Medulla oblongata (tissue), 1 donor: Measurements from ENCODE around the gene ANO5.
A peak's percentile ranks its signal among the peaks of the same experiment; 100 is the strongest.
"Not testable (repeated sequence)": the region's sequence is repeated elsewhere in the genome, so short reads cannot be mapped to it uniquely, and the experiment has no call there.

ENCODE experiments used
- DNase-seq: peaks from one replicate; pipeline ENCODE4 v3.0.0-alpha.2; 2015; ENCODE audit errors: extremely low spot score

ANO5 gene

DNA sequence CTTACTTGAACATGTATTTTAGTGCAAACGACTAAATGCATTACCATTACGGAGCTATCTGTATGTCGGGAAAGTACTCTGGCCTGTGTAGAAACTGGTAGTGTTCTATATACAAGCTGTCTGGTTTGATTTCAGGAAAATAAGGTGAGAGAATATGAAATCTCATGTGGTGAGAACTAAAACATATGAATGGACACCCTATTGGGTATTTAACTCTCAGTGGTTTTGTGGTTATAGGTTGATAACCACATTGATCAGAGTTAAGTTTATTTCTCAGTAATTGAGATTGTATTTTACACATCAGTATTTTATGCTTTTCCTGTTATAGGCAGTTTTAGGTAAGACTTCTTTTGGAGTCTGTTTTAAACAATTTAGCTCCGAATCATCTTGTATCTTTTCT, 10.4 kb downstream of the ANO5 start:
- no peak for DNase-seq

DNA sequence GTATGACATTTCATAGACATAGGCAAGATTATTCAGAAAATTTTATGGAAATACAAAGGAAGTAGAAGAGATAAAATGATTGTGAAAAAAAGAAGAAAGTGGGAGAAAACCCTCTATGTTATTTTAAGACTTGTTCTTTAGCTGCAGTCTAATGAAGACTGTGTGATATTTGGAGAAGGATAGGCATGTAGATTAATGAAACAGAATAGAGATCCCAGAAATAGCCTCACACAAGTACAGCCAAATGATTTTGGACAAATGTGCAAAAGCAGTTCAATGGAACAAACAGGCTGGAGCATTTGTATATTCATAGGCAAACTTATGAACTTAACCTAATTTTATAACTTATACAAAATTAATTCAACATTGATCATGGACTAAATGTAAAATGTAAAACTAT, 14.3 kb downstream of the ANO5 start:
- no peak for DNase-seq

DNA sequence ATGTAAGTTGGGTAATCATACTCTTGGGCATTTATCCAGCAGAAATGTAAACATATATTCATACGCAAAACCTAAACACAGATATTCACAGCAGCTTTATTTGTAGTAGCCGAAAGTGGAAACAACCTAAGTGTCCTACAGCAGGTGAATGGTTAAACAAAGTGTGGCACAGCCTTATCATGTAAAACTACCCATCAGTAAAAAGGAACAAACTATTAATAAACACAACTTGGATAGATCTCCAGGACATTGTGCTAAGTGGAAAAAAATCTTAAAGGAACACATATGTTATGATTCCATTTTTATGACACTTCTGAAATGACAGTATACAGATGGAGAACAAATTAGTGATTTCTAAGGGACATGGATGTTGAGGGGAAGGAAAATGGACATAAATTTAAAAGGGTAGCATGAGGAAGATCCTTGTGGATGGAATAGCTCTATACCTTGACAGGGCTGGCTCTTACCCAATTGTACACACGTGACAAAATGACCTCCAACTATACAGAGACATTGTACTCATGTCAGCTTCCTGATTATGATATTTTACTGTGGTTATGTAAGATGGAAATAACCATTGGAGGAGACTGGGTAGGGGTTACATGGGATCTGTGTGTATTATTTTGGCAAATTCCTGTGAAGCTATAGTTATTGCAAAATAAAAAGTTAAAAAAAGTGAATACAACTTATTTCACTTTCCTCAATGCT, 15.4 kb downstream of the ANO5 start:
- DNase-seq: no peak

DNA sequence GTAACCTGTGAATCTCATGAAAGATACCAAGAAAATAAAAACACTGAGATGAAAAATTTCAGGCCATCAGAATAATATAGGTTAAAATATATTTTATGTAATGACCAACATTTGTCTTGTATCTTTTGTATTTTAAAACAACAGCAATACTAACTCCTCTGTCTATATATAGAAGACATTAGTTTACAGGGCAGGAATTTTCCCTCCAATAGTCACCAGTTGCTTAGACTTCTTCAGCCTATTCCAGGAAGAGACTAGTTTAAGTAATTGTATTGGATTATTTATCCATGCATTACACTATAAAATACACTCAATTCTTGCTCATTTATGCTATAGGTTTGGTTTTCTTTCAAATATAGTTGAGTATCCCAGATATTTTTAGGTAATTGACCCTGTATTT, 24.1 kb downstream of the ANO5 start:
- DNase-seq: no peak

DNA sequence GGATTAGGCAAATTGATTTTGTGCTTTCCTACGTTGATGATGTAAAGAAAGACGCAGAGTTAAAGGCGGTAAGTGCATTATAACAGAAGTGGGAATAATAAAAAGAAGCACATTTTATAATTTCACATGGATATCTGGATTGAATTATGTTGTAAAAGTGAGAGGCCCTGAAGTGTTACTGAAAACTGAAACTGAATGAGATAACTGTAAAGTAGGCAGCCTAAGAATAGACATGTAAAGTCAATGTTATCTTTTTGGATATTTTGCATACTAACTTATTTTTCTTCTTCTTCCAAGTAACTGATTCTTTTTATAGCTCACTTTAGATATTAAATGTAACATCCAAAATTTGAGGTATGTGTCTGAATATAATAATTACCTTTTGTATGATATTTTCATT, 28.3 kb downstream of the ANO5 start:
- no peak for DNase-seq

DNA sequence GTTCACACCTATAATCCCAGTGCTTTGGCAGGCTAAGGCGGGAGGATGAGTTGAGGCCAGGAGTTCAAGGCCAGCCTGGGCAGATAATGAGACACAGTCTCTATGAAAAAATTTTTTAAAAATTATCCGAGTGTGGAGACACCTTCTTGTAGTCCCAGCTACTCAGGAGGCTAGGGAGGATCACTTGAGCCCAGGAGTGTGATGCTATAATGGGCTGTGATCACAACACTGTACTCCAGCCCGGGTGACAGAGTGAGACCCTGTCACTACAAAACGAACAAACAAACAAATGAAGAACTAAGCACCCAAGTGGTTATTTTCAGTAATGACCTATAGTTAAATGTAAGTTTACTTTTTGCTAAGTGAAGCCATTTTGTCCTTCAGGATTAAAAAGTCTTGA, 32.3 kb downstream of the ANO5 start:
- DNase-seq: no peak

DNA sequence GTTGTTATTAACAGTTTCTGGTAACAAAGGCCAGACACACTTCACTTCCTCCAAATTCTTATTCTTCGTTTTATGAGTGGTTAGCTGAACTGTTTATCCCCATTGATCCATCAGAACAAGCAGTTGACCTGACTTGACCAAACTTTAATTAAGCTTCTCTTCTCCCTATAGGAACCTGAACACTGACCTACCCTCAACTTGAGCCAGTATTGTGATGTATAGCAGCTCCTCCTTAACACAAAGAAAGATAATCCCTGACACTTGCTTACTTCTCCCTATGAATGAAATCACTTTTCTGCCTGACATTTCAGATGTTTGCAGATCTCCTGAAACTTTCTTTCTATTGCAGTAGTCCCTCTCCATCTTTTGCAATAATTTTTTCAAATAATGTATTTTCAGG, 41.9 kb downstream of the ANO5 start:
- DNase-seq: no peak

DNA sequence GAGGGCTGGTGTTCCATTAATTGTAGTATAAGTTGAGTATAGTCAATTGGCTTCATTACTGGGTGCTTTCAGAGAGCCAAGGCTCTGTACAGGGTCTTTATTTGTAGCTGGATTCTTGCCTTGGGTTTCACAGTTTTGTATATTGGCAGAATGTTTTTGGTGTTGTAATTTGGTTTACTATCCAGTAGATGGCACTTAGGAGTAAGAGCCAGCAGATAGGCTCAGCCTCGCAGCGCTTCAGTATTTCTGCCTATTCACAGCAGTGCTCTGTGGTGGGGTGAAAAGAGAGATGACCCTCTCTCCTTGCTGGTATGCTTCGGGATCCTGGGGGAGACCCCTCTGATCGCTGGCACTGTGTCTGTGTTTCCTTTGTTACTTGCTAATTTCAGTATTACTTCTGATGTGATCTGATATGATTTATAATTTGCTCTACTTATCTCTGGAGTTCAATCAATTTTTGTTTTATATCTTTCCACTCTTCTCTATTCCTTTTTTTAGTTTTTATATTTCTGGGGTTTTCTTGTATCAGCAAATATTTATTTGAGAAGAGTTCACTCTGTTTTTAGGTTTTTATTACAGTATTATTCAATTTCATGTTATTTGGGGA, 52.2 kb downstream of the ANO5 start:
- peak; percentile 48 for DNase-seq

DNA sequence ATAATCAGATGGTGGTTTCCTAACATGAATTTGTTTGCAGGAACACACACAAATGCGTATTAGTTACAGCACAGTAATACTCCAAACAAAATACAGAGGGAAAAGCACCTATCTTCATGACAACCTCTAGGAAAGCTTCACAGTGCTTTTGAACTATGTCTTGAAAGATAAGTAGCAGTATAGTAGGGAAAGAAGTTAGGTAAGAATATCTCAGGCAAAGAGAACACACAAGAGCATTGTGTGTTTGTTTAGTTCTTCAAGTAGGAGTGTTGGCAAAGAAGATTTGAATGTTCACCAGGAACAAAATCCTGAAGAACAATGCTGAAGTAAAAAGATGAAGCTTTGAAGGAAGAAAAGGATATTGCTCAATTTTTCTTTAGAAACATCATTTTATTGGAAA, 54.1 kb downstream of the ANO5 start:
- DNase-seq: no peak

DNA sequence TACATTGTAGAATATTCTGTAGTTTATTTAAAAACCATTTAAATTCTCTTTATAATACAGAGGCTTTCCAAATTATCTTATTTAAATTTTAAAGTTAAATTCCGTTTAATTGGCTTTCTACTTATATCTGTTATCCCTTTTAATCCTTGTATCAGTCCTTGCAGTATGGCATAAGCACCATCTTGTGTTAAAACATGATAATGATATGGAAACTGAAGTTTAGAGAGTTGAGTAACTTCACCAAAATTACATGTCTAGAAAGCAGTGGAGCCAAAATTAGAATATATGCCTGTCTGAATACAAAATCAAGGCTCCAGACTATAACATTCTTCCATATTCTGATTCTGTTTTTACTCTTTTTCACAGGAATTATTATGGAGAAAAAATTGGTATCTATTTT, 57.0 kb downstream of the ANO5 start:
- no peak for DNase-seq

DNA sequence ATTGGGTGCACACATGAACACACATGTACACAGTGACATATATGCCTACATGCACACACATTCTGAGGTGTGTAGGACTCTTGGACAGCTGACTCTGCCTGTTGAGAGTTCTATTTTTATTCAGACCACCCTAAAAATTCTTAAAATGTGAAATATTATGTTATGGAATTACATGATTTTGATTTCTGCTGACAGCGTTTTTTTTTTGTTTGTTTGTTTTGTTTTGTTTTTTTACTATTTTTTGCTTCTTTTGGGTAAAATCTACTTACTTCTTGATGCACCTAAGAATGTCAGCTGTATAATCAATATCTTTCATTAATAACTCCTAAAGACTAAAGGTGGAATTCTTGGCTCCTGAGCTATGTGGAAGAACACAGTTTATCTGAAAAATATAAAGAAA, 64.0 kb downstream of the ANO5 start:
- DNase-seq: no peak

DNA sequence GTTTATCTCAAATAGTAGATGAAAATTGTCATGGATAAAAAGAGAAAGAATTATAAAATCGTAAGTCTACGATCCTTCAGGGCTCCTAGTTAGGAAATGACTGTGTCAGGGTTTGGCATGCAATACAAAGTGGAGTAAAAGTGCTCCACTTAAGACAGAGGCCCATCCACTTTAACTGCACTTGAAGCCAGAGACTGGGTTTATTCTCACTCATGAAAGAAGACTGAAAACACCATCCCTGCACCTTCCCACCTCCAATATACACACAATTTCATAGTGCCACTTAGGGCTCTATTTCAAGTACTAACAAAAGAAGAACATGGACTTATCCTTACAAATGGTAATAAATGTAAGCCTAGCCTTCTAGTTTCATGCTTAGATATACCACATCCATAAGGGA, 70.7 kb downstream of the ANO5 start:
- DNase-seq: no peak

DNA sequence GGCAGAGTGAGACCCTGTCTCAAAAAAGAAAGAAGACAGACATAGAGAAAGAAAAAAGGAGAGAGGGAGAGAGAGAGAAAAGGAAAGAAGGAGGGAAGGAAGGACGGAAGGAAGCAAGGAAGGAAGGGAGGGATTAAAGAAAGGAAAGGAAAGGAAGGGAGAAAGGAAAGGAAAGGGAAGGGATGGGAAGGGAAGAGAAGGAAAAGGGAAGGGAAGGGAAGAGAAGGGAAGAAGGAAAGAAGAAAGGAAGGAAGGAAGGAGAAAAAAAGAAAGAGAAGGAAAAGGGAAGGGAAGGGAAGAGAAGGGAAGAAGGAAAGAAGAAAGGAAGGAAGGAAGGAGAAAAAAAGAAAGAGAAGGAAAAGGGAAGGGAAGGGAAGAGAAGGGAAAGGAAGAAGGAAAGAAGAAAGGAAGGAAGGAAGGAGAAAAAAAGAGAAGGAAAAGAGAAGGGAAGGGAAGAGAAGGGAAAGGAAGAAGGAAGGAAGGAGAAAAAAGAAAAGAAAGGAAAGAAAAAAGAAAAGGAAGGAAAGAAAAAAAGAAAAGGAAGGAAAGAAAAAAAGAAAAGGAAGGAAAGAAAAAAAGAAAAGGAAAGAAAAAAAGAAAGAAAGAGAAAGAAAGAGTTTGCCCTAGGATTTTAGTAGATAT, 76.2 kb downstream of the ANO5 start:
- DNase-seq: not testable (repeated sequence)

DNA sequence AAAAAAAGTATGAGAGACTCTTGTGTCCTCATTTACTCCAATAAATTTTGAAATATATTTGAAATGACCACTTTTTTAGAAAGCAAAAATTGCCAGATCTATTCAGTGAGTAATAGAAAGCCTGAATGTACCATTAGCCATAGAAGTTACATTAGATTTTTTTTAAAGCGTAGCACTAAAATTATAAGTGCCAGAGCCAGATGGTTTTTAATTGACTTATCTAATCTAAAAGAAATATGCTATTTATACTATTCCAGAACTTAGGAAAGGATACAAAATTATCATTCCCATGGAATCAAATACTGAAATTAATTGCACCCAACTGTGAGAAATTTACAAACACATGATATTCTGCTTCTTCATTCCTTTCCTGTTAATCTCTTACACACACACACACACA, 80.9 kb downstream of the ANO5 start:
- DNase-seq: no peak

DNA sequence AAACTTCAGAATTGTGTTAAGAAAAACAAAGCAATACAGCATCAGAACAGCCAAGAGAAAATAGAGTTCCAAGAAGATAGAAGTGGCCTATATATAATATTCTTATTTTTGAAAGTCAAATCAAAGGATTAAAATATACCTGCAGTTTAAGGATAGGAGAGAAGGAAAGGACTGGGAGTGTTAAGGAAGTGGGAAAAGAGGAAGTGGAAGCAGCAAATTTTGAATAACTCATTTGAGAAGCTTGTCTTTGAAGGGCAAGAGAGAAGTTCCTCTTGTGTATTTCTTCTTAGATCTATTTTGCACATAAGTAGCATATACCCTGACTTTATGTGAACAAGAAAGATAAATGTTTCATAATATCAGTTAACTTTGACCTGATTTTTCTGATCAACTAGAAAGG, 82.7 kb downstream of the ANO5 start:
- DNase-seq: no peak

DNA sequence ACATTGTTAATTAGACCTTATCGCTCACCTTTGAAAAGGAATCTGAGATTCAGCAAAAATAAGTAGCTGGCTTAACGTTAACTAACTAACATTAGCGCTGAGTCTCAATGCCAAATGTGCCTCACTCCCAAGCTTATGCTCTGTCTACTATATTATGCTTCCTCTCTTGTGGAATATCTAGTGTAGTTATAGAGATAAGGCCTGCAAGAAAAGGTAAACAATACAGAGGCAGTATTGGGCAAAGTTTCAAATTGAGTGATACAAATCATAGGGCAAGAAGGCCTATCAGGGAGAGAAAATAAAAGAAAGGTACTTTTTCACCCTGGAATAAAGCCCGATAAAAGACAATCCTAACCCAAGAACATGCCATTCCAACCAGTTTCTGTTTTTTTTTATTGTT, 83.7 kb downstream of the ANO5 start:
- no peak for DNase-seq

DNA sequence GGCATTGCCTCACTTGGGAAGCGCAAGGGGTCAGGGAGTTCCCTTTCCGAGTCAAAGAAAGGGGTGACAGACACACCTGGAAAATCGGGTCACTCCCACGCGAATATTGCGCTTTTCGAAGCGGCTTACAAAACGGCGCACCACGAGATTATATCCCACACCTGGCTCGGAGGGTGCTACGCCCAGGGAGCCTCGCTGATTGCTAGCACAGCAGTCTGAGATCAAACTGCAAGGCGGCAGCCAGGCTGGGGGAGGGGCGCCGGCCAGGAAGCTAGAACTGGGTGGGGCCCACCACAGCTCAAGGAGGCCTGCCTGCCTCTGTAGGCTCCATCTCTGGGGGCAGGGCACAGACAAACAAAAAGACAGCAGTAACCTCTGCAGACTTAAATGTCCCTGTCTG, 92.1 kb downstream of the ANO5 start:
- not testable (repeated sequence) for DNase-seq

DNA sequence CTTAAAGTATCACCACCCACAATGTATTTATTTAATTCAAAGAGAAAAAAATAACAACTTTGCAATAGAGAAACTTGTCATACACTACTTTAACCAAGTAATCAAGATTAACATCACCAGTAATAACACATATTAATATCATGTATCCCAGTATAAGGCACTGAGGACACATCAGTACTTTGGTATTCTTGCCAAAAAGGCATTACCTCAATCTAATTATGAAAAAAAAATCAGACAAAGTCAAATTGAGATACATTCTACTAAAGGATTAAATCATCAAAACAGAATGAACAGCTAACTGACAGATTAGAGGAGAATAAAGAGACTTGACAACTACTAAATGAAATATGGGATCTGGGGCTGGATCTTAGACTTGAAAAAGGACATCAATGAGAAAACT, 109.5 kb downstream of the ANO5 start:
- no peak for DNase-seq

DNA sequence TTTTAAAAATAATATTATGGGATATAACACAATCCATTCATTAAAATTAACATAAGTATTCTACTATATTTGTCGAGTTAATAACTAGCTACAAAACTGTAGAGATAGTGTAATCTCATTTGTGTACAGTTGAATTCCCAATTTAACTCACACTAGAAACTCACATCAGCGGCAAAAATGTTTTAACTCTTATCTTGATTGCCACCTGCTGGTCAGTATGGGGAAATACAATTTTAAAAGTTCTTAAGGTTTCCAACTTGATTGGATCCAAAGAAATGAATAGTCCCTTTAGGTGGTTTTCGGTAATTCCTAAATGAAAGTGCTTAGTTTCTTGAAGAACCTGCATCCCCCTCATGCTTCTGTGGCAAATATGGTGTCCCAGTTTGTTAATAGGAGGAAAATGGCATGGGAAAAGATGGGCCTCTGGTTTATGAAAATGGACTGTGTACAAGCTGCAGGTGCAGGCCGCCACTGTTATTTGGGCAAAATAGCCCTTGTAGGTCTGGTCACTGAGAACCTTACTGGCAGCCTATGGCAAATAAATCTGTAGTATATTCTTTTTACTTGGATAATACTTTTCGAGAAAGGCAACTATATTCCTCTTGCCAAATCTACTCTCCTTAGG, 111.6 kb downstream of the ANO5 start:
- DNase-seq: peak; percentile 65

DNA sequence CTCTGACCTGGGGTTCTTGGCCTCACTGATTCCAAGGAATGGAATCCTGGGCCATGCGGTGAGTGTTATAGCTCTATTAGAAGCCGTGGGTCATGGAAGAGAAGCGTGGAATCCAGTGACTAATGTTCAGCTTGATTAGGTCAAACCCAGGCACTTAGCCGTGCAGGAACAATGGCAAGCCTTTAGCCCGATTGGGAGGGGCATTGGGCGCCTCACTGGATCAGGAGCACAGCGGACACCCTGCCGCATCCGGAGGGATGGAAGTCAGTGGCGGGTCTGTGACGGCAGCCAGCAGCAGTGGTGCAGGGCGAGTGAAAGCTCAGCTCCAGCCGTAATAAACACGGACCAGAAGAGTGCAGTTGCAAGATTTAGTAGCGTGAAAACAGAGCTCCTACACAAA, 124.8 kb downstream of the ANO5 start:
- no peak for DNase-seq

DNA sequence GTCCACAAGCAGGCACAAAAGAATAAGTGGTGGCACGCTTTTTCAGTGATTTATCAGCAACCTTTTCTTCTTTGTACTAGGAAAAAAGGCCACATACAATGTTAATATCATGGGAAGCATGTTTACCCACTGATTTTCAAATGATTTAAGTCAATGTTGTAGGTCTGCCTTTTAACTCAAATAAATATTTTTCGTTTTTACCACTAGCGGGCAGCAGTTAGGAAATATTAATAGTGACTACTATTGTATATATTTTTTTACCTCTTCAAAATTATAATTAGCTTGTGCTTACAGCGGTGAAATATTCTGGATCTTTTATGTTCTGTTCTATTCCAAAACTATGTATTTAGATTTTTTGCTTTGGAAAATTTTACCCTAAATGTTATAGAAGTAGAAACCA, 138.9 kb downstream of the ANO5 start:
- DNase-seq: no peak
